ENCODE measurements around the gene SEPTIN8. TPM values are rescaled to one million over a fixed set of nuclear protein-coding genes. Genes with fewer than 3 reads are reported as not detected.

SEPTIN8 gene
- total RNA-seq, 1 experiment from 2014 or later, result 24.2 TPM

DNA sequence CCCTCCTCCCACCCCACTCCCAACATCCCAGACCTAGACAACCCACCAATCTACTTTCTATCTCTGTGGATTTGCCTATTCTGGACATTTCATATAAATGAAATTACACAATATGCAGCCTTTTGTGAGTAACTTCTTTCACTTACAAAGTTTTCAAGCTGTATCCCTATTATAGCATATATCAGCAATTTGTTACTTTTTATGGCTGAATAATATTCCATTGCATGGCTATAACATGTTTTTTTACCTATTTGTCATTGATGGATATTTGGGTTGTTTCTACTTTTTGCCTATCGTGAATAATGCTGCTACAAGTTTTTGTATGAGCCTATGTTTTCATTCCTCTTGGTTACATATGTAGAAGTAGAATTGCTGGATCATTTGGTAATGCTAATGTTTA lies 37.8 kb downstream of the SEPTIN8 start:
- no peaks in the 10 kb centered on the region for H3K9me2 ChIP-seq (ENCODE audit: insufficient read depth)
- H3K4me2 ChIP-seq, result no peak overlapping the region
- peaks cover 20% of the 10 kb centered on the region for H3K4me1 ChIP-seq (replicated peaks; ENCODE audit: insufficient read depth)
- intact Hi-C loops (cut with micrococcal nuclease; ENCODE audit: unreplicated experiment), result loop anchor here (10.0 kb wide), 1 partner anchor 354 kb away; no protein-coding TSS in a partner anchor
- peaks cover 3% of the 10 kb centered on the region; the same call in 1 of the 2 replicates for H4K20me1 ChIP-seq (ENCODE audit: insufficient read depth)
- peaks cover 25% of the 10 kb centered on the region for H3K79me2 ChIP-seq (ENCODE audit: low read depth)
- no peak overlapping the region for H3K27ac ChIP-seq
- H2AFZ ChIP-seq, result no peak overlapping the region
- POLR2A ChIA-PET (ENCODE audit: unreplicated experiment), result no interaction called here
- no peak for TF ChIP-seq EZH2 (IDR thresholded peaks at IDR 0.05; ENCODE audit: low read depth)
- TF ChIP-seq, protein P1, sequence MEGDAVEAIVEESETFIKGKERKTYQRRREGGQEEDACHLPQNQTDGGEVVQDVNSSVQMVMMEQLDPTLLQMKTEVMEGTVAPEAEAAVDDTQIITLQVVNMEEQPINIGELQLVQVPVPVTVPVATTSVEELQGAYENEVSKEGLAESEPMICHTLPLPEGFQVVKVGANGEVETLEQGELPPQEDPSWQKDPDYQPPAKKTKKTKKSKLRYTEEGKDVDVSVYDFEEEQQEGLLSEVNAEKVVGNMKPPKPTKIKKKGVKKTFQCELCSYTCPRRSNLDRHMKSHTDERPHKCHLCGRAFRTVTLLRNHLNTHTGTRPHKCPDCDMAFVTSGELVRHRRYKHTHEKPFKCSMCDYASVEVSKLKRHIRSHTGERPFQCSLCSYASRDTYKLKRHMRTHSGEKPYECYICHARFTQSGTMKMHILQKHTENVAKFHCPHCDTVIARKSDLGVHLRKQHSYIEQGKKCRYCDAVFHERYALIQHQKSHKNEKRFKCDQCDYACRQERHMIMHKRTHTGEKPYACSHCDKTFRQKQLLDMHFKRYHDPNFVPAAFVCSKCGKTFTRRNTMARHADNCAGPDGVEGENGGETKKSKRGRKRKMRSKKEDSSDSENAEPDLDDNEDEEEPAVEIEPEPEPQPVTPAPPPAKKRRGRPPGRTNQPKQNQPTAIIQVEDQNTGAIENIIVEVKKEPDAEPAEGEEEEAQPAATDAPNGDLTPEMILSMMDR (conservative IDR thresholded peaks at IDR 0.05), result no peak
- no peaks in the 10 kb centered on the region for H3K27me3 ChIP-seq (ENCODE audit: insufficient read depth, low read depth)
- no TSS peak for BruUV-seq (replicated peaks)
- no peaks in the 10 kb centered on the region; the same call in 1 of the 2 replicates for H3F3A ChIP-seq (ENCODE audit: insufficient read depth, low read depth)
- DNase-seq, result no peak
- H3K36me3 ChIP-seq (ENCODE audit: low read depth), result no peaks in the 10 kb centered on the region
- CTCF ChIA-PET, result no interaction called here
- no peak overlapping the region for H3K4me3 ChIP-seq
- H3K9me3 ChIP-seq (ENCODE audit: insufficient read depth, low read depth), result no peaks in the 10 kb centered on the region

GRCh38 chr5:132737982-132738681 lies 38.9 kb downstream of the SEPTIN8 start:
- no peak for DNase-seq
- peak overlapping the region; percentile 98 for H3K4me2 ChIP-seq
- no peaks in the 10 kb centered on the region for H3K27me3 ChIP-seq (ENCODE audit: insufficient read depth, low read depth)
- H3K79me2 ChIP-seq (ENCODE audit: low read depth), result peaks cover 31% of the 10 kb centered on the region
- peaks cover 3% of the 10 kb centered on the region; the same call in 1 of the 2 replicates for H4K20me1 ChIP-seq (ENCODE audit: insufficient read depth)
- H3K27ac ChIP-seq, result no peak overlapping the region
- ChIA-PET CTCF (no interaction called here), POLR2A (ENCODE audit: unreplicated experiment) (interaction anchor here (0.6 to 0.7 kb wide), 3 partner anchors 37 to 941 kb away, joined by 3 to 4 read pairs (median 3); partner anchors contain the start of gene FNIP1)
- H3K36me3 ChIP-seq (ENCODE audit: low read depth), result no peaks in the 10 kb centered on the region
- H2AFZ ChIP-seq, result peak overlapping the region; percentile 99
- H3F3A ChIP-seq (ENCODE audit: insufficient read depth, low read depth), result no peaks in the 10 kb centered on the region; the same call in 1 of the 2 replicates
- H3K9me3 ChIP-seq (ENCODE audit: insufficient read depth, low read depth), result no peaks in the 10 kb centered on the region
- no TSS peak for BruUV-seq (replicated peaks)
- no peak for TF ChIP-seq EZH2 (IDR thresholded peaks at IDR 0.05; ENCODE audit: low read depth)
- TF ChIP-seq, protein P1 (conservative IDR thresholded peaks at IDR 0.05), result no peak
- no peaks in the 10 kb centered on the region for H3K9me2 ChIP-seq (ENCODE audit: insufficient read depth)
- intact Hi-C loops (cut with micrococcal nuclease; ENCODE audit: unreplicated experiment), result loop anchor here (10.0 kb wide), 1 partner anchor 353 kb away; no protein-coding TSS in a partner anchor
- peak overlapping the region; percentile 91 for H3K4me3 ChIP-seq
- peaks cover 20% of the 10 kb centered on the region for H3K4me1 ChIP-seq (replicated peaks; ENCODE audit: insufficient read depth)

DNA sequence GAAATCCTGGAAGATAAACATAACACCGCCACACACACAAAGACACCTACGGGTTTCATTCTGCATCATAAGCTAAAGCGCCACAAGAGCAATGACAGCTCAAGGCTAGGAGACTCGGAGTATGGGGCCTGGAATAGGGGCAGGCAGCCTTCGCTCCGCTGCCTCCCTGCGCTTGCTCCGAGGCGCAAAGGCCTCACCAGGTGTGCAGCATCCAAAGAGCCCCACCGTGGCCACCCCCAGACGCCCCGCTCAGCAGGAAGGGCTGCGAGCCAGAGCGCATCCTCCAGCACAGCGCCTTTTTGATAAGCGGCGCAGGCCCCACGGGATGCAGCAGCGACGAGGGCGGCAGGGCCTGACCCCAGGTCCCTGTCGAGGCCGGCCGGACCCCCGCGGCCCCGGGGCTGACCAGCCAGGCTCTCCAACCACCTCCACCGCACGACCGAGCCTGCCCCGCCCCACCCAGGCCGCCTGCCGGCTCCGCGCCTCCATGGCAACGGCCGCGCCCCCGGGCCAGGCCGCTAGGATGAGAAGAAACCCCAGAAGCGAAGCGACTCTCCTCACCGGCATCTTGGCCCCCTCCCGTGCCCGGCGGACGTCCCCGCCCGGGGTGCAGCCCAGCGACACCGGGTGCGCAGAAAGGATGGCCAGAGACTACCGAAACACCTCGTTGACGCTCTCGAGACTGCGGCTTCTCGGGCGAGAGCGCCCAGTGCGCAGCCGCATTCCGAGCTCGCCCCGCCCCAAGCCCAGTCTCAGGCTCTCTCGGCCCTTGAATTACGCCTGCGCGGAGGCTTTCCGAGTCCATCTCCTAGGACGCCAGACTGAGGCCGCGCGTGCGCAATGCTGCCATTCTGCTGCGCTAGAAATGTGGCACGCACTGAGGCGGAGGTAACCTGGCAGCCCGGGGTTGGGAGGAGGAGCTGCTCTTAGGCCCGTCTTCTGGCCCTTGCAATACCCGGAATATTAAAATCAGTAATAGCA lies 39.9 kb downstream of the SEPTIN8 start, which contains the start of gene KIF3A:
KIF3A (minus strand) TSS at position 694 of the 981 bp plus-strand sequence; CDS start at position 567, 127 bp downstream.
- Histone ChIP-seq H3K79me2 (ENCODE audit: low read depth) (peaks cover 31% of the 10 kb centered on the region), H4K20me1 (ENCODE audit: insufficient read depth) (peaks cover 3% of the 10 kb centered on the region; the same call in 1 of the 2 replicates), H3K9me3 (ENCODE audit: insufficient read depth, low read depth) (no peaks in the 10 kb centered on the region), H3K27me3 (ENCODE audit: insufficient read depth, low read depth) (no peaks in the 10 kb centered on the region), H2AFZ (peak within 1 kb of the TSS; percentile 99), H3K4me2 (peak within 1 kb of the TSS; percentile 98), H3K36me3 (ENCODE audit: low read depth) (no peaks in the 10 kb centered on the region), H3K4me1 (replicated peaks; ENCODE audit: insufficient read depth) (peaks cover 20% of the 10 kb centered on the region), H3K4me3 (peak within 1 kb of the TSS; percentile 91), H3F3A (ENCODE audit: insufficient read depth, low read depth) (no peaks in the 10 kb centered on the region; the same call in 1 of the 2 replicates), H3K27ac (no peak within 1 kb of the TSS), H3K9me2 (ENCODE audit: insufficient read depth) (no peaks in the 10 kb centered on the region)
- DNase-seq, result peak; percentile 91 to 97
- no peak for TF ChIP-seq EZH2 (IDR thresholded peaks at IDR 0.05; ENCODE audit: low read depth)
- TF ChIP-seq, protein P1 (conservative IDR thresholded peaks at IDR 0.05), result no peak
- intact Hi-C loops (cut with micrococcal nuclease; ENCODE audit: unreplicated experiment), result loop anchor here (10.0 kb wide), 1 partner anchor 352 kb away; no protein-coding TSS in a partner anchor
- no TSS peak for BruUV-seq (replicated peaks)
- ChIA-PET CTCF (no interaction called here), POLR2A (ENCODE audit: unreplicated experiment) (interaction anchor here (0.5 to 0.7 kb wide), 5 partner anchors 38 to 940 kb away, joined by 3 to 8 read pairs (median 3); partner anchors contain the start of gene FNIP1)

Measured in PC-9 (cell line).